OCI-LY3 (cell line): Measurements from ENCODE around the gene GRAMD2B.
"Not testable (repeated sequence)": the region's sequence is repeated elsewhere in the genome, so short reads cannot be mapped to it uniquely, and the experiment has no call there.

Experiments
- H2AFZ ChIP-seq: fragments of 200-600, 300-600 bp; shearing (Covaris generic); 2 replicates; pipeline ENCODE4 v1.6.0; 2014; ENCODE audit warnings: antibody characterized with exemption, low read depth, low read length
- H3K27ac ChIP-seq: fragments of 200-600, 300-600 bp; sonication (generic); 2 replicates; pipeline ENCODE4 v1.5.1; 2014; ENCODE audit warnings: mild to moderate bottlenecking, low read length, moderate library complexity, mixed read lengths
- H3K27me3 ChIP-seq: fragments of 200-600, 300-600 bp; sonication (generic); 2 replicates; pipeline ENCODE4 v1.6.1; 2014; ENCODE audit warnings: low read depth, low read length, mixed read lengths
- H3K36me3 ChIP-seq: fragments of 200-600, 300-600 bp; sonication (generic); replicated peaks from 2 replicates; pipeline ENCODE3; 2014; ENCODE audit warnings: low read depth, low read length, mixed read lengths
- H3K4me1 ChIP-seq: fragments of 300-600, 200-600 bp; sonication (generic); 2 replicates; pipeline ENCODE4 v1.6.1; 2014; ENCODE audit warnings: low read length, mixed read lengths
- H3K4me2 ChIP-seq: fragments of 200-600, 300-600 bp; sonication (generic); 2 replicates; pipeline ENCODE4 v1.6.1; 2014; ENCODE audit warnings: low read length, mixed read lengths
- H3K4me3 ChIP-seq: fragments of 300-600, 200-600 bp; sonication (generic); 2 replicates; pipeline ENCODE4 v1.5.1; 2014; ENCODE audit warnings: antibody characterized with exemption, mild to moderate bottlenecking, low read length, moderate library complexity
- H3K79me2 ChIP-seq: fragments of 300-600, 200-600 bp; shearing (Covaris generic); 2 replicates; pipeline ENCODE4 v1.6.1; 2014; ENCODE audit warnings: mild to moderate bottlenecking, low read length, mixed read lengths
- H3K9ac ChIP-seq: fragments of 300-600, 200-600 bp; shearing (Covaris generic); 2 replicates; pipeline ENCODE4 v1.6.0; 2014; ENCODE audit warnings: mild to moderate bottlenecking, low read length, moderate library complexity
- H3K9me3 ChIP-seq: fragments of 200-600, 300-600 bp; shearing (Covaris generic); 2 replicates; pipeline ENCODE4 v1.6.1; 2014; ENCODE audit warnings: low read length, mixed read lengths; ENCODE audit not compliant: insufficient read depth
- H4K20me1 ChIP-seq: fragments of 200-600, 300-600 bp; sonication (generic); 2 replicates; pipeline ENCODE4 v1.6.1; 2016; ENCODE audit warnings: low read length, mixed read lengths; ENCODE audit not compliant: insufficient read depth
- EZH2phosphoT487 ChIP-seq: fragments of 200-600 bp; shearing (Covaris generic); IDR thresholded peaks from 2 replicates; pipeline ENCODE4 v1.6.1; 2018; ENCODE audit warnings: antibody characterized with exemption, mixed run types, low read depth
- TF ChIP-seq, protein P1 (sequence below): fragments of 200-600, 300-600 bp; sonication (generic); IDR thresholded peaks from 2 replicates; pipeline ENCODE4 v1.5.1; 2014; ENCODE audit warnings: antibody characterized with exemption, low read length, low read depth

The GRAMD2B gene

DNA sequence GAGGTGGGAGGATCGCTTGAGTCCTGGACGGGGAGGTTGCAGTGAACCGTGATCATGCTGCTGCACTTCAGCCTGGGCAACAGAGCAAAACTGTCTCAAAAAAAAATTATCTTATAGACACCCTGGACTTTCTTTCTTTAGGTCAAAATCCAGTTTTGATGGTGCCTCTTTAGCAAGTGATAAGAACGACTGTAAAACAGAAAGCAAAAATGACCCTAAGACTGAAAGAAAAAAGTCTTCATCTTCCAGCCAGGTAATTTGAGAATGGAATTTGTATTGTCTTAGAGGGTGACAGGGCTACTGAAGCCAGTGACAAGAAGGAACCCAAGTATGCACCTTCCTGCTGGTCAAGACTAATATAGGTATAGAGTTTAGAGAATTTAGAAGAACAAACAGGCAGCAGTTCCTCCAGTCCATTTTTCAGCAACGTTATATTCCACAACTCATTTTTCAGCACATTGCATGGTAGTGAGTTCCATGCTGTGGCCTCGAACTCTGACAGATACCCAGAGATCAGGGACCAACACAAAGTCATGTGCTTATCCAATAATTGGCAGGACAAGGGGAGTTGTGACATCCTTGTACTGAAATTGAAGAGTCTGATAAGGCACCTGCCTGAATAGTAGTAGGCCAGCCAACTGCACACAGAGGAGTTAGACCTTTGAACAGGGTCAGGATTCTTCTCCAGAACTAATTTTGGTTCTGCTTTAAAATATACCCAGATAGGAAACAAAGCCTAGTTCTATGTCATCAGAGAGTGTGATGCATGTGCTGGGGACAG lies 46.5 kb downstream of the GRAMD2B start:
- no peaks in the 10 kb centered on the region for H3K4me1 ChIP-seq
- no peaks in the 10 kb centered on the region for H3K79me2 ChIP-seq
- no peak overlapping the region for H3K4me2 ChIP-seq
- no peak overlapping the region for H3K27ac ChIP-seq
- no peak overlapping the region for H2AFZ ChIP-seq
- no peak overlapping the region for H3K9ac ChIP-seq
- no peak overlapping the region for H3K4me3 ChIP-seq
- H4K20me1 ChIP-seq, result no peaks in the 10 kb centered on the region
- no peaks in the 10 kb centered on the region for H3K36me3 ChIP-seq
- H3K27me3 ChIP-seq, result no peaks in the 10 kb centered on the region
- no peak for TF ChIP-seq EZH2phosphoT487
- TF ChIP-seq, protein P1, sequence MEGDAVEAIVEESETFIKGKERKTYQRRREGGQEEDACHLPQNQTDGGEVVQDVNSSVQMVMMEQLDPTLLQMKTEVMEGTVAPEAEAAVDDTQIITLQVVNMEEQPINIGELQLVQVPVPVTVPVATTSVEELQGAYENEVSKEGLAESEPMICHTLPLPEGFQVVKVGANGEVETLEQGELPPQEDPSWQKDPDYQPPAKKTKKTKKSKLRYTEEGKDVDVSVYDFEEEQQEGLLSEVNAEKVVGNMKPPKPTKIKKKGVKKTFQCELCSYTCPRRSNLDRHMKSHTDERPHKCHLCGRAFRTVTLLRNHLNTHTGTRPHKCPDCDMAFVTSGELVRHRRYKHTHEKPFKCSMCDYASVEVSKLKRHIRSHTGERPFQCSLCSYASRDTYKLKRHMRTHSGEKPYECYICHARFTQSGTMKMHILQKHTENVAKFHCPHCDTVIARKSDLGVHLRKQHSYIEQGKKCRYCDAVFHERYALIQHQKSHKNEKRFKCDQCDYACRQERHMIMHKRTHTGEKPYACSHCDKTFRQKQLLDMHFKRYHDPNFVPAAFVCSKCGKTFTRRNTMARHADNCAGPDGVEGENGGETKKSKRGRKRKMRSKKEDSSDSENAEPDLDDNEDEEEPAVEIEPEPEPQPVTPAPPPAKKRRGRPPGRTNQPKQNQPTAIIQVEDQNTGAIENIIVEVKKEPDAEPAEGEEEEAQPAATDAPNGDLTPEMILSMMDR, result no peak
- H3K9me3 ChIP-seq, result no peaks in the 10 kb centered on the region

DNA sequence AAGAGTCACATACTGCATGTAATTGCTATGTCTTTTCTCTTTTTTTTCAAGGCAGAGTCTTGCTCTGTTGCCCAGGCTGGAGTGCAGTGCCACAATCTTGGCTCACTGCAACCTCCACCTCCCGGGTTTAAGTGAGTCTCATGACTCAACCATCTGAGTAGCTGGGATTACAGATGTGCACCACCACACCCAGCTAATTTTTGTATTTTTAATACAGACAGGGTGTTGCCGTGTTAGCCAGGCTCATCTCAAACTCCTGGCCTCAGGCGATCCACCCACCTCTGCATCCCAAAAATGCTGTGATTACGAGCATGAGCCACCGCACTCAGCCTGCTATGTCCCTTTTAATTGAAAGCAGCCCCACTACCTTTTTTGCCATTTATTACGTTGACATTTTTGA lies 47.3 kb downstream of the GRAMD2B start:
- not testable (repeated sequence) for H3K4me2 ChIP-seq, H3K27me3 ChIP-seq, H3K79me2 ChIP-seq, H3K4me3 ChIP-seq, H2AFZ ChIP-seq, H3K9ac ChIP-seq, H3K36me3 ChIP-seq, H3K9me3 ChIP-seq, H3K4me1 ChIP-seq, H4K20me1 ChIP-seq, H3K27ac ChIP-seq

DNA sequence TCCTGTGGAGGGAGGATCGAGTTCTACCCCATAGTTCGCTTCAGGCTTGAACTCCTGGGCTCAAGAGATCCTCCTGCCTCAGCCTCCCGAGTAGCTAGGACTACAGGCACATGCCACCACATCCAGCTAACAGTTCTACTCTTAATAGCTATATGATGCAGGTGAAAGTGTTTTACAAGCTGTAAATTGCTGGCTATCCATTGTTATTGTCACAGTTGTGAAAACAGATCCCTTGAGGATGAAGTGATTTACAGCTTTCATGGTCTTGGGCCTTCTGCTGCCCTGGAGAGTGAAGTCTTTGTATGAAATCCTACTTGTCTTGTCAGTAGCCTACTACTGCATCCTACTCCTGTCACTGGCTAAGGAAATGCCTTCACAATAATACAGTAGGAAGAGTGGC lies 48.0 kb downstream of the GRAMD2B start:
- TF ChIP-seq, protein P1, result no peak
- no peak for TF ChIP-seq EZH2phosphoT487
- no peak overlapping the region for H2AFZ ChIP-seq
- H3K27me3 ChIP-seq, result no peaks in the 10 kb centered on the region
- H3K4me2 ChIP-seq, result no peak overlapping the region
- H3K9me3 ChIP-seq, result no peaks in the 10 kb centered on the region
- H3K79me2 ChIP-seq, result no peaks in the 10 kb centered on the region
- H3K36me3 ChIP-seq, result no peaks in the 10 kb centered on the region
- no peaks in the 10 kb centered on the region for H3K4me1 ChIP-seq
- H3K9ac ChIP-seq, result no peak overlapping the region
- no peak overlapping the region for H3K4me3 ChIP-seq
- H3K27ac ChIP-seq, result no peak overlapping the region
- H4K20me1 ChIP-seq, result no peaks in the 10 kb centered on the region

DNA sequence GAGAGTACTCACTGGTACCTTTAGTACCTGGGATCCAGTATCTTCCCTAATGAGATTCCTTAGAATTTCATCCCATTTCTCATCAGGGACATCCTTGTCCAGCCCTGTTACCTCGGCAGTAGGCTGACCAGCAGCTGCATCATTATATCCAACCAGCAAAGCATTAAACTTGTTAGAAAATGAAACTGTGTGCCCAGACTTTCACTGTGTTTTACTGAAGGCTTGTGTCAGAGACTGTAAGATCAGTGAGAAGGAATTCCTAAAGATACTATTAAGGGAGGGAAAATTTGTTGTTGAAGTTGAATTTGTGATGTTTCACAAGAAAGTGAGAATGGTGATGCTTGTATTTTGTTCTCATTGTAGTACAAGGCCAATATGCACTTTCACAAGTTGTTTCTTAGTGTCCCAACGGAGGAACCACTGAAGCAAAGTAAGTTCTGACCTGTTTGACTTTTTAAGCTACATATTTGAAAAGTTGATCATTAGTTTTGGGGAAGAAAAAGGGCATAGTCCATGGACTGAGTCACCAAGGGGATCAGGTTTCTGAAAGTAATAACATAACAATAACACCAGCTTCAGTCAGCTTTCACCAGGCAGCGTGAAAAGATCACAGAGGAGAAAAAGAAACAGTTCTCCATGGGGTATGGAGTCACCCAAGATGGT lies 48.8 kb downstream of the GRAMD2B start:
- no peak for TF ChIP-seq EZH2phosphoT487
- TF ChIP-seq, protein P1, result no peak
- H3K9me3 ChIP-seq, result no peaks in the 10 kb centered on the region
- H3K4me1 ChIP-seq, result no peaks in the 10 kb centered on the region
- no peak overlapping the region for H3K4me3 ChIP-seq
- H3K9ac ChIP-seq, result no peak overlapping the region
- H2AFZ ChIP-seq, result no peak overlapping the region
- H4K20me1 ChIP-seq, result no peaks in the 10 kb centered on the region
- H3K4me2 ChIP-seq, result no peak overlapping the region
- no peaks in the 10 kb centered on the region for H3K27me3 ChIP-seq
- H3K36me3 ChIP-seq, result no peaks in the 10 kb centered on the region
- no peak overlapping the region for H3K27ac ChIP-seq
- no peaks in the 10 kb centered on the region for H3K79me2 ChIP-seq
